ENCODE measurements around the gene CDK17. TPM values are rescaled to one million over a fixed set of nuclear protein-coding genes. Genes with fewer than 3 reads are reported as not detected.
"Not testable (repeated sequence)": the region's sequence is repeated elsewhere in the genome, so short reads cannot be mapped to it uniquely, and the experiment has no call there.

CDK17 gene
- total RNA-seq, 2 donors from 2014 or later: 17.0 to 35.6 TPM

- ATAC-seq (no peak), DNase-seq (no peak)
- intact Hi-C loops (cut with DNase I): no loop called here
Observed at GRCh38 chr12:96336489-96336888, 63.8 kb downstream of the CDK17 start.

- intact Hi-C loops (cut with DNase I): no loop called here
- ATAC-seq (no peak), DNase-seq (no peak)
Observed at GRCh38 chr12:96335270-96335669, 65.0 kb downstream of the CDK17 start.

- ATAC-seq (no peak), DNase-seq (no peak)
- intact Hi-C loops (cut with DNase I): no loop called here
Observed at GRCh38 chr12:96334502-96334901, 65.7 kb downstream of the CDK17 start.

- DNase-seq (no peak), ATAC-seq (no peak)
- intact Hi-C loops (cut with DNase I): no loop called here
Observed at GRCh38 chr12:96329545-96329944, 70.7 kb downstream of the CDK17 start.

- intact Hi-C loops (cut with DNase I): no loop called here
Observed at GRCh38 chr12:96329018-96329417, 71.2 kb downstream of the CDK17 start.

GRCh38 chr12:96327889-96328288 is 72.3 kb downstream of the CDK17 start:
- intact Hi-C loops (cut with DNase I): no loop called here
- no peak for ATAC-seq
- no peak for DNase-seq

More at GRCh38 chr12:96329018-96329417, 71.2 kb downstream of the CDK17 start:
- DNase-seq (no peak), ATAC-seq (no peak)

GRCh38 chr12:96327346-96327745 is 72.9 kb downstream of the CDK17 start:
- DNase-seq: no peak
- intact Hi-C loops (cut with DNase I): no loop called here
- no peak for ATAC-seq

GRCh38 chr12:96326628-96327227 is 73.5 kb downstream of the CDK17 start:
- DNase-seq: no peak
- no peak for ATAC-seq
- intact Hi-C loops (cut with DNase I): no loop called here

- intact Hi-C loops (cut with DNase I): no loop called here
- DNase-seq (no peak), ATAC-seq (no peak)
Observed at GRCh38 chr12:96323906-96324305, 76.3 kb downstream of the CDK17 start.

GRCh38 chr12:96322720-96323119 is 77.5 kb downstream of the CDK17 start:
- DNase-seq (no peak), ATAC-seq (peak in 1 of 2 donors; percentile 53)
- intact Hi-C loops (cut with DNase I): no loop called here

GRCh38 chr12:96321941-96322340 is 78.3 kb downstream of the CDK17 start:
- DNase-seq (no peak), ATAC-seq (no peak)
- intact Hi-C loops (cut with DNase I): no loop called here

- intact Hi-C loops (cut with DNase I); DNase-seq; ATAC-seq: not testable (repeated sequence)
Observed at GRCh38 chr12:96317801-96318200, 82.4 kb downstream of the CDK17 start.

- ATAC-seq; intact Hi-C loops (cut with DNase I); DNase-seq: not testable (repeated sequence)
Observed at GRCh38 chr12:96315741-96316481, 84.3 kb downstream of the CDK17 start.

GRCh38 chr12:96314723-96315122 is 85.5 kb downstream of the CDK17 start:
- ATAC-seq (peak in 1 of 2 donors; percentile 38), DNase-seq (no peak)
- intact Hi-C loops (cut with DNase I): no loop called here

GRCh38 chr12:96313606-96314005 is 86.6 kb downstream of the CDK17 start:
- no peak for ATAC-seq
- intact Hi-C loops (cut with DNase I): no loop called here

GRCh38 chr12:96311191-96311590 is 89.0 kb downstream of the CDK17 start:
- ATAC-seq (no peak), DNase-seq (no peak)
- intact Hi-C loops (cut with DNase I): no loop called here

More at GRCh38 chr12:96313606-96314005, 86.6 kb downstream of the CDK17 start:
- DNase-seq: no peak

GRCh38 chr12:96310067-96310466 is 90.2 kb downstream of the CDK17 start:
- DNase-seq (no peak), ATAC-seq (no peak)
- intact Hi-C loops (cut with DNase I): no loop called here

- intact Hi-C loops (cut with DNase I): loop anchor here in 1 of 2 donors (10.0 kb wide), 1 partner anchor 86 kb away; no protein-coding TSS in a partner anchor
- ATAC-seq: no peak
- DNase-seq: no peak
Observed at GRCh38 chr12:96308881-96309280, 91.4 kb downstream of the CDK17 start.

GRCh38 chr12:96305665-96306064 is 94.6 kb downstream of the CDK17 start:
- DNase-seq (no peak), ATAC-seq (no peak)
- intact Hi-C loops (cut with DNase I): loop anchor here in 1 of 2 donors (10.0 kb wide), 1 partner anchor 89 kb away; no protein-coding TSS in a partner anchor

- no peak for DNase-seq
- intact Hi-C loops (cut with DNase I): loop anchor here in 1 of 2 donors (10.0 kb wide), 1 partner anchor 91 kb away; no protein-coding TSS in a partner anchor
- no peak for ATAC-seq
Observed at GRCh38 chr12:96303653-96304052, 96.6 kb downstream of the CDK17 start.
